HG02678 (cell line): ENCODE data around the gene FMOD.

ENCODE experiments used
- ATAC-seq: cut with Tn5 transposase; IDR thresholded peaks from one replicate; pipeline ENCODE4 v1.9.1; 2021; ENCODE audit warnings: mild to moderate bottlenecking, moderate library complexity; ENCODE audit not compliant: unreplicated experiment

Gene FMOD

GRCh38 chr1:203361945-203362719 lies 11.2 kb upstream of the FMOD start:
- no peak for ATAC-seq

GRCh38 chr1:203360547-203361185 lies 9.7 kb upstream of the FMOD start:
- no peak for ATAC-seq

GRCh38 chr1:203359010-203359571 lies 8.2 kb upstream of the FMOD start:
- no peak for ATAC-seq

GRCh38 chr1:203354246-203354645 lies 3.3 kb upstream of the FMOD start:
- ATAC-seq: no peak

- no peak for ATAC-seq
Measured at GRCh38 chr1:203353486-203353885, 2.6 kb upstream of the FMOD start.

- no peak for ATAC-seq
Measured at GRCh38 chr1:203349773-203350524, 973 bp downstream of the FMOD start.

GRCh38 chr1:203349166-203349565 lies 1.8 kb downstream of the FMOD start:
- no peak for ATAC-seq

- no peak for ATAC-seq
Measured at GRCh38 chr1:203346769-203347102, 4.2 kb downstream of the FMOD start.

- no peak for ATAC-seq
Measured at GRCh38 chr1:203346060-203346768, 4.7 kb downstream of the FMOD start.

GRCh38 chr1:203343956-203344754 lies 6.8 kb downstream of the FMOD start:
- ATAC-seq: no peak

- peak; percentile 55 for ATAC-seq
Measured at GRCh38 chr1:203342192-203342940, 8.6 kb downstream of the FMOD start.

- peak; percentile 41 for ATAC-seq
Measured at GRCh38 chr1:203340112-203340790, 10.7 kb downstream of the FMOD start.

- no peak for ATAC-seq
Measured at GRCh38 chr1:203338335-203339036, 12.4 kb downstream of the FMOD start.

- ATAC-seq: no peak
Measured at GRCh38 chr1:203336097-203336496, 14.8 kb downstream of the FMOD start.

- no peak for ATAC-seq
Measured at GRCh38 chr1:203335503-203335902, 15.4 kb downstream of the FMOD start.

GRCh38 chr1:203331224-203331623 lies 19.7 kb downstream of the FMOD start:
- no peak for ATAC-seq

GRCh38 chr1:203328714-203329122 lies 22.2 kb downstream of the FMOD start:
- ATAC-seq: no peak
